ENCODE results near the gene AMZ2.
"Not testable (repeated sequence)": the region's sequence is repeated elsewhere in the genome, so short reads cannot be mapped to it uniquely, and the experiment has no call there.

Gene AMZ2

GRCh38 chr17:68247445-68248198, at the start of gene AMZ2:
Gene AMZ2, plus strand, starts transcription at chr17:68248043. Its CDS starts 2,145 bp downstream, at chr17:68250188.
- Histone ChIP-seq H3K4me3 (peak within 1 kb of the TSS; percentile 48 to 95 (median 73)), H3K27ac (peak within 1 kb of the TSS; percentile 88 to 99 (median 95))

GRCh38 chr17:68198931-68199836, 48.7 kb upstream of the AMZ2 start:
- Histone ChIP-seq H3K4me3 (peak overlapping the region; percentile 8 to 37 (median 18)), H3K27ac (peak overlapping the region in 1 of 21 experiments; percentile 23)

- Histone ChIP-seq H3K4me3 (peak overlapping the region in 6 of 7 experiments; percentile 8 to 37 (median 20)), H3K27ac (peak overlapping the region in 2 of 21 experiments; percentile 6 to 10)
Observed at GRCh38 chr17:68199837-68200688, 47.8 kb upstream of the AMZ2 start.

- H3K4me3 ChIP-seq, result peak overlapping the region in 5 of 7 experiments; percentile 6 to 37 (median 8)
- H3K27ac ChIP-seq, result peak overlapping the region in 1 of 21 experiments; percentile 10
Observed at GRCh38 chr17:68200689-68201417, 47.0 kb upstream of the AMZ2 start.

GRCh38 chr17:68201418-68201771, 46.4 kb upstream of the AMZ2 start:
- not testable (repeated sequence) for H3K4me3 ChIP-seq, H3K27ac ChIP-seq

GRCh38 chr17:68202321-68202720, 45.5 kb upstream of the AMZ2 start:
- not testable (repeated sequence) for H3K4me3 ChIP-seq, H3K27ac ChIP-seq

- H3K4me3 ChIP-seq, result peak overlapping the region; percentile 57 to 94 (median 73)
- peak overlapping the region; percentile 34 to 99 (median 93) for H3K27ac ChIP-seq
Observed at GRCh38 chr17:68204736-68205135, 43.1 kb upstream of the AMZ2 start.

GRCh38 chr17:68205251-68205807, 42.5 kb upstream of the AMZ2 start:
- Histone ChIP-seq H3K4me3 (peak overlapping the region; percentile 57 to 94 (median 73)), H3K27ac (peak overlapping the region; percentile 85 to 99 (median 93))

- peak overlapping the region; percentile 85 to 99 (median 93) for H3K27ac ChIP-seq
- H3K4me3 ChIP-seq, result peak overlapping the region; percentile 57 to 94 (median 73)
Observed at GRCh38 chr17:68205808-68206720, 41.8 kb upstream of the AMZ2 start.

GRCh38 chr17:68207651-68208253, 40.1 kb upstream of the AMZ2 start:
- H3K27ac ChIP-seq, result peak overlapping the region in 9 of 21 experiments; percentile 8 to 99 (median 30)
- H3K4me3 ChIP-seq, result peak overlapping the region in 1 of 7 experiments; percentile 88

GRCh38 chr17:68208651-68209050, 39.2 kb upstream of the AMZ2 start:
- H3K27ac ChIP-seq, H3K4me3 ChIP-seq: not testable (repeated sequence)

- not testable (repeated sequence) for H3K4me3 ChIP-seq, H3K27ac ChIP-seq
Observed at GRCh38 chr17:68209191-68209900, 38.5 kb upstream of the AMZ2 start.

- H3K4me3 ChIP-seq, result no peak overlapping the region
- no peak overlapping the region for H3K27ac ChIP-seq
Observed at GRCh38 chr17:68210570-68211315, 37.1 kb upstream of the AMZ2 start.

- H3K27ac ChIP-seq, result peak overlapping the region in 2 of 21 experiments; percentile 21 to 35
Observed at GRCh38 chr17:68213428-68214411, 34.1 kb upstream of the AMZ2 start.

GRCh38 chr17:68215453-68215852, 32.4 kb upstream of the AMZ2 start:
- not testable (repeated sequence) for H3K4me3 ChIP-seq, H3K27ac ChIP-seq

More at GRCh38 chr17:68213428-68214411, 34.1 kb upstream of the AMZ2 start:
- not testable (repeated sequence) for H3K4me3 ChIP-seq
